Stimulated activated CD4-positive, alpha-beta T cell treated with anti-CD3 and anti-CD28 coated beads, Interleukin-4, amount 100 ng/mL, for 48 hours (primary cell): ENCODE measurements around the gene CLSTN3.
"Not testable (repeated sequence)": the region's sequence is repeated elsewhere in the genome, so short reads cannot be mapped to it uniquely, and the experiment has no call there.

Source experiments
- DNase-seq, 2 donors: peaks; one replicate each; pipeline ENCODE4 v3.0.0-alpha.2; 2020; ENCODE audit warnings: low read depth in 2 of 2

Gene CLSTN3

GRCh38 chr12:7103837-7104584 is 26.2 kb upstream of the CLSTN3 start:
- DNase-seq: no peak

- DNase-seq: no peak
Observed at GRCh38 chr12:7106082-7106481, 24.1 kb upstream of the CLSTN3 start.

GRCh38 chr12:7107181-7107580 is 23.0 kb upstream of the CLSTN3 start:
- not testable (repeated sequence) for DNase-seq

GRCh38 chr12:7107636-7108002 is 22.6 kb upstream of the CLSTN3 start:
- DNase-seq: no peak

- peak; percentile 66 to 76 for DNase-seq
Observed at GRCh38 chr12:7108003-7108795, 22.0 kb upstream of the CLSTN3 start.

- peak; percentile 84 to 87 for DNase-seq
Observed at GRCh38 chr12:7108796-7109571, 21.2 kb upstream of the CLSTN3 start, which contains the start of gene C1RL. Gene C1RL (minus strand): TSS chr12:7109214. CDS start chr12:7109180, 34 bp downstream.

- DNase-seq: no peak
Observed at GRCh38 chr12:7109572-7109920, 20.6 kb upstream of the CLSTN3 start.

- DNase-seq: no peak
Observed at GRCh38 chr12:7110661-7111060, 19.5 kb upstream of the CLSTN3 start.

GRCh38 chr12:7112041-7112440 is 18.1 kb upstream of the CLSTN3 start:
- no peak for DNase-seq

- DNase-seq: no peak
Observed at GRCh38 chr12:7113389-7113871, 16.7 kb upstream of the CLSTN3 start.

- no peak for DNase-seq
Observed at GRCh38 chr12:7114008-7114407, 16.2 kb upstream of the CLSTN3 start.

- no peak for DNase-seq
Observed at GRCh38 chr12:7114851-7115250, 15.3 kb upstream of the CLSTN3 start.

GRCh38 chr12:7116196-7116595 is 14.0 kb upstream of the CLSTN3 start:
- no peak for DNase-seq

- DNase-seq: no peak
Observed at GRCh38 chr12:7116916-7117315, 13.3 kb upstream of the CLSTN3 start.

GRCh38 chr12:7117670-7118069 is 12.5 kb upstream of the CLSTN3 start:
- DNase-seq: no peak

GRCh38 chr12:7118881-7119280 is 11.3 kb upstream of the CLSTN3 start:
- no peak for DNase-seq

GRCh38 chr12:7120166-7120565 is 10.0 kb upstream of the CLSTN3 start:
- no peak for DNase-seq

- DNase-seq: no peak
Observed at GRCh38 chr12:7121324-7121723, 8.8 kb upstream of the CLSTN3 start.

GRCh38 chr12:7122811-7123769 is 7.1 kb upstream of the CLSTN3 start:
- DNase-seq: no peak

- DNase-seq: no peak
Observed at GRCh38 chr12:7123806-7124522, 6.2 kb upstream of the CLSTN3 start.
